Colon (tissue), 2 donors: ENCODE results near the gene TUBA3C.
"Not testable (repeated sequence)": the region's sequence is repeated elsewhere in the genome, so short reads cannot be mapped to it uniquely, and the experiment has no call there.

Experiments
- FAIRE-seq: peaks from 2 replicates; lab custom pipeline; 2012; peaks lifted over from hg19 to GRCh38; lab: Jason Lieb, UNC
- donor health status: control.
- donor health status: control.

Gene TUBA3C

GRCh38 chr13:19181621-19182485, at the start of gene TUBA3C:
Gene TUBA3C (minus strand): TSS chr13:19181824. CDS start chr13:19181747, 77 bp downstream.
- no peak for FAIRE-seq

GRCh38 chr13:19207413-19207812, 25.8 kb upstream of the TUBA3C start:
- not testable (repeated sequence) for FAIRE-seq

- FAIRE-seq: not testable (repeated sequence)
Measured at GRCh38 chr13:19192622-19193021, 11.0 kb upstream of the TUBA3C start.

GRCh38 chr13:19189911-19190310, 8.3 kb upstream of the TUBA3C start:
- not testable (repeated sequence) for FAIRE-seq

GRCh38 chr13:19189368-19189767, 7.7 kb upstream of the TUBA3C start:
- FAIRE-seq: not testable (repeated sequence)

- no peak for FAIRE-seq
Measured at GRCh38 chr13:19185865-19186645, 4.4 kb upstream of the TUBA3C start.

DNA sequence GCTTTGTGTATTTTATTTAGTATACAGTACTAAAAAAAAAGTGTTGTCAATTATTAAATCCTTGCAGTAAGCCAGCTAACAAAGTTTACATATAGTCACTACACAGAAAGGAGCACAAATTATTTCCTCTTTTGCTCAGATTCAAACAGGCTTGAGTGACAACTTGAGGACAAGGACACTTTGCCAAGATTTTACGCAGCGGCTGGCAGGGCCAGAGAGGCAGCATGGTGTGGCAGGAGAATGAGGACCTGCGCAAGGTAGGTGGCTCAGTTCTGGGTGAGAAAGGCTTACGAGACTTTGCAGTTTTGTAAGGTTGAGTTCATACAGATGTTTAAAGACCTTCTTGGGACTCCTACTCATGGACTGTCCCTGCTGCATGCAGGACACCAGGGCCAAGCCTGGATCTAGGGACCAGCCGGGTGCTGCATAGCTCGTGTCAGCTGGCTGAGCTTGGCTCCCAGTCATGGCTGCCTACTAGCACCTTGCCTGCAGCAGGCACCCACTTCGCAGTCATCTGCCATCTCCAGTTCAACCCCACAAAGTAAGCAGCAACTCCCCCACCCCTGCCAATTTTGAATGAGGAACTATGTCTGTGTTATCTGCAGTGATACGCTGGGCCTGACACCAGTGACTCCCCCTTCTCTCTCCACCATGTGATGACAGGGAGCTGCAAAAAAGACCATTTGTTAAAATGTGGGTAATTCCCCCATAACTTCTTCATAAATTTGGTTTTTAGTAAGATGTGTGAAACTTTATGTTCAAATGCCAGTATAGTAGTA, 3.7 kb upstream of the TUBA3C start:
- no peak for FAIRE-seq

GRCh38 chr13:19184176-19184575, 2.6 kb upstream of the TUBA3C start:
- FAIRE-seq: no peak

- no peak for FAIRE-seq
Measured at GRCh38 chr13:19183676-19184075, 2.1 kb upstream of the TUBA3C start.

DNA sequence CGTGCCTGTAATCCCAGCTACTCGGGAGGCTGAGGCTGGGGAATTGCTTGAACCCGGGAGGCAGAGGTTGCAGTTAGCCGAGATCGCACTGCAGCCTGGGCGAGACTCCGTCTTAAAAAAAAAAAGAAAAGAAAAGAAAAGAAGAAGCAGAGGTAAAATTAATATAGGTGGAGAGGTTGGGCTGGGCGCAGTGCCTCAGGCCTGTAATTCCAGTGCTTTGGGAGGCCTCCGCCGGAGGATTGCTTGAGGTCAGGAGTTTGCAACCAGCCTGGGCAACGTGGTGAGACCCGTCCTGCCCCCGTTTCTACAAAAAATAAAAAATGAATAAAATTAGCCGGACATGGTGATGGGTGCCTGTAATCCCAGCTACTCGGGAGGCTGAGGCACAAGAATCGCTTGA, 912 bp upstream of the TUBA3C start:
- no peak for FAIRE-seq

- no peak for FAIRE-seq
Measured at GRCh38 chr13:19181021-19181620, 503 bp downstream of the TUBA3C start.

- FAIRE-seq: no peak
Measured at GRCh38 chr13:19179916-19180315, 1.7 kb downstream of the TUBA3C start.

DNA sequence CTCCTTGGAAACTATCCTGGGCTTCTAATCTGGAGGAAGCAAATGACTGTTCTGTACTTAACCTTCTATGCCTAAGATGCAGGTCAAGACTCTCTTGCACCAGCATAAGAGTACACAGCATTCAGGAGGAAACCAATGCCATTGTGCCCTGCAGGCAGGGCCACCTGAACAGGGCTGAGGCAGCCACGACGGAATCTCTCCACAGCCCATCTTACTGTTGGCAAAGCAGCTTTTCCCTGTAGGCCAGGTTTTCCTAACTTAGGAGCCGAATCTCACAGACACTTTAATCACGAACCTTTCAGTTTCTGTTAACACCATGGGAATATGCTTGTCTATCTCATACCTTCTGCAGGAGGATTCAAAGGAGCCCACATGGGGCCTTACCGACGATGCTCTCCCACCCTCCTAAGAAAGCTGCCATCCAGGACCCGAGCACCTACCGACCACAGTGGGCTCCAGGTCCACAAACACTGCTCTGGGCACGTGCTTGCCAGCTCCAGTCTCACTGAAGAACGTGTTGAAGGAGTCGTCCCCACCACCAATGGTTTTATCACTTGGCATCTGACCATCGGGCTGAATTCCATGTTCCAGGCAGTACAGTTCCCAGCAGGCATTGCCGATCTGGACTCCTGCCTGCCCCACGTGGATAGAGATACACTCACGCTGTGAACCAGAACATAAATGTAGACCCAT, 2.6 kb downstream of the TUBA3C start:
- no peak for FAIRE-seq

GRCh38 chr13:19176981-19177776, 4.4 kb downstream of the TUBA3C start:
- FAIRE-seq: not testable (repeated sequence)

DNA sequence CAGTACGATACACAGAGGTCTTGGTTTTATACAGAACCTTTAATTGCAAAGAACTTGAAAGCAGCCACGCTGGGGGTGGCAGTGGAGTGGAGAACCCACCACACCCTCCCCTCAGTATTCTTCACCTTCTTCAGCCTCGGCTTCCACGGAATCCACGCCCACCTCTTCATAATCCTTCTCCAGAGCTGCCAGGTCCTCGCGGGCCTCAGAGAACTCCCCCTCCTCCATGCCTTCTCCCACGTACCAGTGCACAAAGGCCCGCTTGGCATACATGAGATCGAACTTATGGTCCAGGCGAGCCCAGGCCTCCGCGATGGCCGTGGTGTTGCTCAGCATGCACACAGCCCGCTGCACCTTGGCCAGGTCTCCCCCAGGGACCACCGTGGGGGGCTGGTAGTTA, 7.9 kb downstream of the TUBA3C start:
- no peak for FAIRE-seq

DNA sequence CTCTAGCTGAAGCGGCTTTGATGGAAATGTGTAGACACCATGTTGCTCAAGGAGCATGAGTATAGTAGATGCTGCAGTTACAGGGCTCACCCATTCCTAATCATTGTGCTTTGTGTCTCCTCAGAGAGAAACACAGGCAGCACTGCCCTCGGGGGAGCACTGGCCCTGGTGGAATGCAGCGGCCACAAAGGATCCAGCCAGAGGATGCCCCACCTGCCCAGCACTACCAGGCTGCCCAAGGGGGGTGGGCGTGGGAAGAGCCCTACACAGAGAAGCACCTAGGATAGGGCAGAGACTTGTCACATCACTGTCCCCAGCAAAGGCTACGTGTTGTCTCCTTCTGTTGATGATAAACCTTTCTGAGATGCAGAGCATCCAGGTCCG, 9.0 kb downstream of the TUBA3C start:
- no peak for FAIRE-seq

DNA sequence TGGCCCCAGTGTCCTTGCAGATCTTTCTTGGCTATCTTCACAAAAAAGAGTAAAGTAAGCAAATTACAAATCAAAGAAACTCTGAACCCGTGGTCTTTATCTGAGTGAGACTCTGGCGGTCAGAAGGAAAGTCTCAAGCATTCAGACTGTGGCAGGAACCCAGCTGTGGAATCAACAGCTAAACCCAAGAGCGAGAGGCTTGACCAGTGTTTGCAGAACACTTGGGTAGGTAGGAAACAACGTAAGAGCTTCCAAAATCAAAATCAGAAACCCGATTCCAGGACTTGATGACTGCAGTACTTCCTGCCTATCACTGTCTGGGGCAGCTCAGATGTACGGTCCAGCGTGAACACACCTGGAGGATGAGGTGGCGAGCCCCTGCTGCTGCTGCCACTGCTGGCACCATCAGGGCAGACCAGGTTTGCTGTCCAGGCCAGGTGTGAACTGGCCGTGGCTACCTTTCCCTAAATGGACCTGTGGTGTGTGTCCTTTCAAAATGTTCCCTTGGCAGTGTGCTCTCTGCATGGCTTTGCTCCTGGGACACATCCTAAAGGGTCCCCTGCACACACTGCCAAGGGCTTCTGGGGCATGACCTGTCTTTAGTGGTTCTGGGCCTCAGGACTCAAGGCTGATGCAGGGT, 9.5 kb downstream of the TUBA3C start:
- no peak for FAIRE-seq

DNA sequence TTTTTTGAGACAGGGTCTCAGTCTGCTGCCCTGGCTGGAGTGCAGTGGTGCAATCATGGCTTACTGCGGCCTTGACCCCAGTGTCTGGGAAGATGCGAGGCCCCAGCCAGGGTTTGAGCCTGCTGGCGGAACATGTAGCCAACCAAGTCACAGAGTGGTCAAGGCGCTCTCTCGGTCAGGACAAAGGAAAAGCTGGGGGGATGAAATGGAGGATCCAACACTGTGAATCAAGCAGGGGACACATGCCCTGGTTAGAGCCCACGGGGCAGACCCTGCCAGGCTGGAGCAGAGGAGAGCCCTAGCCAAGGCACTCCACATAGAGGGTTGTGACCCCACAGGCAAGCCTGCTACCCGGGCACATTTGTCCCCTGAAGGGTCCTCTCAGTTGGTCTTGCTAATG, 10.1 kb downstream of the TUBA3C start:
- no peak for FAIRE-seq

- no peak for FAIRE-seq
Measured at GRCh38 chr13:19169991-19170390, 11.6 kb downstream of the TUBA3C start.

GRCh38 chr13:19169496-19169895, 12.1 kb downstream of the TUBA3C start:
- FAIRE-seq: no peak
